OCI-LY7 (cell line): ENCODE data around the gene FBN2.

Experiments
- CTCF ChIP-seq: fragments of 200-600 bp; sonication (generic); conservative IDR thresholded peaks from 2 replicates; pipeline ENCODE4 v1.5.1; 2014; ENCODE audit warnings: mild to moderate bottlenecking, antibody characterized with exemption, low read length, moderate library complexity, mixed read lengths
- EZH2phosphoT487 ChIP-seq: fragments of 200-600 bp; sonication (generic); IDR thresholded peaks from 2 replicates; pipeline ENCODE4 v1.6.1; 2018; ENCODE audit warnings: low read depth, borderline replicate concordance, mild to moderate bottlenecking, mixed run types, antibody characterized with exemption, low read length, moderate library complexity, mixed read lengths

DNA sequence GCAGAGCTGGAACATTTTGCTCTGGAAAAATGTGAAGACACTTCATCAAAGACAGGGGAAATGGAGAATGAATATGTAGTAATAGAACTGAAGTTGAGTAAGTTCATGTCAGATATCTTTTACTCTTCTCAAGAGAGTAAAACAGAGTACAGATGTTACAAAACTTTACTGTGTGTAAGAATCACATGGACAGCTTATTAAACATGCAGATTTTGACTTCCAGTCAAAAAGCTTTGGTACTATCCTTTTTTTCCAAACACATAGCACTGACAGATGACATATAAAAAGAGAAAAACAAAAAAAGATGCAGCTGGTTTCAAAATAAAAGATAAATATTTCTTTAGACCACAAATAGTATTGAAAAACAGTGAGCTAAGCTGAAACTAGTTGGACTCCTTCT is 115.4 kb downstream of the FBN2 start:
- TF ChIP-seq CTCF = no peak
- TF ChIP-seq EZH2phosphoT487 = no peak
